ENCODE data around the gene SRD5A1. TPM values are rescaled to one million over a fixed set of nuclear protein-coding genes. Genes with fewer than 3 reads are reported as not detected.

SRD5A1 gene
- polyA plus RNA-seq, 1 experiment = 20.7 TPM

DNA sequence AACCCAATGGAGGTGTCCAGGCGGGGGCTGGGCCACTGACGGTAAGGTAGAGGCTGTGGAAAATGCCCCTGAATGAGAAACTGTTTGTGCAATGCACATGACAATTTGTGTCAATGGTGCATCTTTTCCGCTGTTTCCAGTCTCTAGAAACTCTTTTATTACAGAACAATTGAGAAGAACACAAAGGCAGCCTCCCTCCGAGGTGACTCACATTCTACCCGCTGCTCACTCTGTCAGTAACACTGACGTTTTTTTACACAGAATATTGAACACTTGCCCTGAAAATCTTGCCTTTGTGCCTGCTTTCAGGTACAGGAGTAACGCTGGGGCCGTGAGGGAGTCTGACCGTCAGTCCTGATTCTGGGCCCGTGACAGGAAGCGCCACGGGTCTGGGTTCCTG, 68.3 kb downstream of the SRD5A1 start:
- Histone ChIP-seq H3K27me3 (ENCODE audit: control insufficient read depth, insufficient read depth, low read length) (peaks cover 4% of the 10 kb centered on the region), H3K4me3 (ENCODE audit: low read depth, low read length) (no peak overlapping the region), H3K9me3 (ENCODE audit: control insufficient read depth, insufficient read depth, low read length) (no peaks in the 10 kb centered on the region), H3K27ac (ENCODE audit: low read depth, low read length) (no peak overlapping the region)
- TF ChIP-seq, protein P1, sequence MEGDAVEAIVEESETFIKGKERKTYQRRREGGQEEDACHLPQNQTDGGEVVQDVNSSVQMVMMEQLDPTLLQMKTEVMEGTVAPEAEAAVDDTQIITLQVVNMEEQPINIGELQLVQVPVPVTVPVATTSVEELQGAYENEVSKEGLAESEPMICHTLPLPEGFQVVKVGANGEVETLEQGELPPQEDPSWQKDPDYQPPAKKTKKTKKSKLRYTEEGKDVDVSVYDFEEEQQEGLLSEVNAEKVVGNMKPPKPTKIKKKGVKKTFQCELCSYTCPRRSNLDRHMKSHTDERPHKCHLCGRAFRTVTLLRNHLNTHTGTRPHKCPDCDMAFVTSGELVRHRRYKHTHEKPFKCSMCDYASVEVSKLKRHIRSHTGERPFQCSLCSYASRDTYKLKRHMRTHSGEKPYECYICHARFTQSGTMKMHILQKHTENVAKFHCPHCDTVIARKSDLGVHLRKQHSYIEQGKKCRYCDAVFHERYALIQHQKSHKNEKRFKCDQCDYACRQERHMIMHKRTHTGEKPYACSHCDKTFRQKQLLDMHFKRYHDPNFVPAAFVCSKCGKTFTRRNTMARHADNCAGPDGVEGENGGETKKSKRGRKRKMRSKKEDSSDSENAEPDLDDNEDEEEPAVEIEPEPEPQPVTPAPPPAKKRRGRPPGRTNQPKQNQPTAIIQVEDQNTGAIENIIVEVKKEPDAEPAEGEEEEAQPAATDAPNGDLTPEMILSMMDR (IDR thresholded peaks at IDR 0.05; ENCODE audit: low read depth, low read length) = no peak
- CTCF ChIA-PET = no interaction called here
- no peak for DNase-seq (ENCODE audit: low read depth, low spot score)
- POLR2A ChIA-PET = no interaction called here

DNA sequence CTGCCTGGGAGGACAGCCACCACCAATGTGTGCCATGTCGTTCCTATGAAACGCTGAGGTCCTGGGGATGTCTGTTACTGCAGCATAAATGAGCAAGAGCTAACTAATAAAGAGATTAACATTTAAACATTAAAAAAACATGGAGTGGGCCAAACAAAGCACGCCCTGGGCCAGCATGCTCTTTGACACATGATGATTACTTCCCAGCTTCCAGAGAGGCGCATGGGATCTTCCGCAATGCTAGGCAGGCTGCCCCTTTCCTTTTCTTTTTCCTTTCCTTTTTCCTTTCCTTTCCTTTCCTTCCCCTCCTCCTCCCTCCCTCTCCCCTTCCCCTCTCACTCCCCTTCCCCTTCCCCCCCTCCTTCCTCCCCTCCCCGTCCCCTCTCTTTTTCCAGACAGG, 69.4 kb downstream of the SRD5A1 start:
- H3K4me3 ChIP-seq (ENCODE audit: low read depth, low read length) = no peak overlapping the region
- no peaks in the 10 kb centered on the region for H3K9me3 ChIP-seq (ENCODE audit: control insufficient read depth, insufficient read depth, low read length)
- H3K27ac ChIP-seq (ENCODE audit: low read depth, low read length) = no peak overlapping the region
- ChIA-PET POLR2A (no interaction called here), CTCF (no interaction called here)
- DNase-seq (ENCODE audit: low read depth, low spot score) = no peak
- TF ChIP-seq, protein P1 (IDR thresholded peaks at IDR 0.05; ENCODE audit: low read depth, low read length) = no peak
- peaks cover 4% of the 10 kb centered on the region for H3K27me3 ChIP-seq (ENCODE audit: control insufficient read depth, insufficient read depth, low read length)

DNA sequence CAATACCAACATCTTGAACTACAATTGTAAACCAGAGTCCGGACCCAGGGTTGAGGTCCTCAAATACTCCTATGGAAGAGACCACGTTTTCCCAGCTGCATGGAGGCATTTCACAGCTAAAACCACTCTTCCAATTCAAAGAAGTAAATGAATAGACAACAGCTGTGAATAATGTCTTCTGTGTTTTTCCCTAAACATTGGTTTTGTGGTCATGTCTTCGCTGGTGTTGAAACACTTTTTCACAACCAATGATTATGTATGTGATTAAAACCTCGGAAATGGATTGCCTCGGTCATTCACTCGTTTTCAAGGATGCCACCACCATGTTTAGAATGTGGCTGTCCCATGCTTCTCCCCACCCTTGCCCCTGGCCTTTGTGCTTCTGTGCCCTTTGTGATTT, 70.6 kb downstream of the SRD5A1 start:
- peak overlapping the region; percentile 20 for H3K4me3 ChIP-seq (ENCODE audit: low read depth, low read length)
- TF ChIP-seq, protein P1 (IDR thresholded peaks at IDR 0.05; ENCODE audit: low read depth, low read length) = no peak
- H3K27ac ChIP-seq (ENCODE audit: low read depth, low read length) = peak overlapping the region; percentile 92
- DNase-seq (ENCODE audit: low read depth, low spot score) = no peak
- POLR2A ChIA-PET = no interaction called here
- no peaks in the 10 kb centered on the region for H3K9me3 ChIP-seq (ENCODE audit: control insufficient read depth, insufficient read depth, low read length)
- H3K27me3 ChIP-seq (ENCODE audit: control insufficient read depth, insufficient read depth, low read length) = peaks cover 4% of the 10 kb centered on the region
- CTCF ChIA-PET = no interaction called here

DNA sequence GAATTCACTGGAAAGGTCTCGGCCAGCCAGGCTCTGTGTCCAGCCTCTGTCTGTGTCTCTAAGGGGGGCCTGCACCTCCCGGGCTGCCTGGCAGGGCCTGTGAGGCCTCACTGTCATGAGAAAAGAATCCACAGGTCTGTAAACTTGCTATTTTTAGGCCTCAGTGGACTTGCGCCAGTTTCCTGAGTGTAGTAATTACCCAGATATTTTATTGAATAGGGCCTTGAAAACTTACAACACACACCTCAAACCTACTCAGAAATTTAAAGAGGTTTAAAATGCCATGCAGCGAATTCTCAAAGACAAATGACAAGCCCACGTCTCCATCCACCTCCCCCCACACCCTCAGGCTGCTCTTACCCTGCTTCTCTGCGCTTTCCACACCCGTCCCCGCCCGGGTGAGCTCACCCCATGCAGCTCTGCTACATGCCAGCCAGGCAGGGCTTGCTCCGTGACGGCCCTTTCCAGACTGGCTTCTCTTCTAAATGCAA, 71.2 kb downstream of the SRD5A1 start:
- TF ChIP-seq, protein P1 (IDR thresholded peaks at IDR 0.05; ENCODE audit: low read depth, low read length) = no peak
- H3K27ac ChIP-seq (ENCODE audit: low read depth, low read length) = peak overlapping the region; percentile 92
- ChIA-PET CTCF (no interaction called here), POLR2A (interaction anchor here (0.8 kb wide), 1 partner anchor 72 kb away, joined by 3 read pairs; the partner anchor contains the start of gene NSUN2)
- peaks cover 4% of the 10 kb centered on the region for H3K27me3 ChIP-seq (ENCODE audit: control insufficient read depth, insufficient read depth, low read length)
- DNase-seq (ENCODE audit: low read depth, low spot score) = peak; percentile 71
- H3K9me3 ChIP-seq (ENCODE audit: control insufficient read depth, insufficient read depth, low read length) = no peaks in the 10 kb centered on the region
- peak overlapping the region; percentile 20 for H3K4me3 ChIP-seq (ENCODE audit: low read depth, low read length)

DNA sequence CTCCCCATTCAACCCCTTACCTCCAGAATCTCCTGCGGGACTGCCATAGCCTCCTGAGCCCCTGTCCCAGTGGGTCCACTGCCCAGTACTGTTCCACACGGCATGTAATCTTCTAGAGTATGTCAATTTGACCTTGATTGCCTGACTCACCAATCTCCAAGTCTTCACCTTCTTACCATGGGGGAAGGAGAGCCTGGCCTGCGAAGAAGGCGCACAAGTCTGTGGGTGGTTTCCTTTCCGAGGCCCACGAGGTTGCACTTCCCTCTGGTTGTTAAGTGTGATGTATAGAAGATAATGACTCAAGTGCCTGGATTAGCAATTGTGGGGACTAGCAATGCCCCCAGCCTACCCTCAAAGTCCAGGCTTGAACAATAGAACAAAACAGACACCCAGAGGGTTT, 71.8 kb downstream of the SRD5A1 start:
- peak overlapping the region; percentile 92 for H3K27ac ChIP-seq (ENCODE audit: low read depth, low read length)
- no peak for DNase-seq (ENCODE audit: low read depth, low spot score)
- H3K27me3 ChIP-seq (ENCODE audit: control insufficient read depth, insufficient read depth, low read length) = peaks cover 4% of the 10 kb centered on the region
- POLR2A ChIA-PET = no interaction called here
- no peaks in the 10 kb centered on the region for H3K9me3 ChIP-seq (ENCODE audit: control insufficient read depth, insufficient read depth, low read length)
- H3K4me3 ChIP-seq (ENCODE audit: low read depth, low read length) = no peak overlapping the region
- CTCF ChIA-PET = no interaction called here
- TF ChIP-seq, protein P1 (IDR thresholded peaks at IDR 0.05; ENCODE audit: low read depth, low read length) = no peak

All from AG04450 (cell line).